Activated effector memory CD4-positive, alpha-beta T cell treated with anti-CD3 and anti-CD28 coated beads, Interleukin-2, amount 50 U/mL, for 16 hours (primary cell): ENCODE measurements around the gene NYAP2.

Source experiments
- DNase-seq: peaks from one replicate; pipeline ENCODE4 v3.0.0-alpha.2; 2020

NYAP2 gene

GRCh38 chr2:225636558-225636957 lies 237.0 kb downstream of the NYAP2 start:
- no peak for DNase-seq

GRCh38 chr2:225637259-225637658 lies 237.7 kb downstream of the NYAP2 start:
- no peak for DNase-seq

GRCh38 chr2:225640550-225640949 lies 241.0 kb downstream of the NYAP2 start:
- no peak for DNase-seq

GRCh38 chr2:225649274-225649673 lies 249.8 kb downstream of the NYAP2 start:
- no peak for DNase-seq

GRCh38 chr2:225650041-225650440 lies 250.5 kb downstream of the NYAP2 start:
- no peak for DNase-seq

- peak; percentile 89 for DNase-seq
These were observed 261.0 kb downstream of the NYAP2 start for GRCh38 chr2:225660262-225661131.

GRCh38 chr2:225662101-225662500 lies 262.6 kb downstream of the NYAP2 start:
- no peak for DNase-seq

GRCh38 chr2:225667445-225667844 lies 267.9 kb downstream of the NYAP2 start:
- DNase-seq = no peak

- no peak for DNase-seq
These were observed 269.2 kb downstream of the NYAP2 start for GRCh38 chr2:225668606-225669266.

- DNase-seq = no peak
These were observed 270.8 kb downstream of the NYAP2 start for GRCh38 chr2:225670111-225670974.

- no peak for DNase-seq
These were observed 279.3 kb downstream of the NYAP2 start for GRCh38 chr2:225678792-225679191.

GRCh38 chr2:225683258-225683657 lies 283.7 kb downstream of the NYAP2 start:
- no peak for DNase-seq

- DNase-seq = no peak
These were observed 290.6 kb downstream of the NYAP2 start for GRCh38 chr2:225690153-225690552.

GRCh38 chr2:225691711-225692110 lies 292.2 kb downstream of the NYAP2 start:
- DNase-seq = no peak

GRCh38 chr2:225693259-225693658 lies 293.7 kb downstream of the NYAP2 start:
- no peak for DNase-seq

- DNase-seq = no peak
These were observed 295.2 kb downstream of the NYAP2 start for GRCh38 chr2:225694664-225695063.

GRCh38 chr2:225697936-225698335 lies 298.4 kb downstream of the NYAP2 start:
- no peak for DNase-seq
